Kidney epithelial cell (primary cell): ENCODE data around the gene YJU2. TPM values are rescaled to one million over a fixed set of nuclear protein-coding genes. Genes with fewer than 3 reads are reported as not detected.
"Not testable (repeated sequence)": the region's sequence is repeated elsewhere in the genome, so short reads cannot be mapped to it uniquely, and the experiment has no call there.

Experiments
- DNase-seq: peaks from one replicate; pipeline ENCODE4 v3.0.0-alpha.2; 2010; ENCODE audit warnings: low read depth
- H3K27me3 ChIP-seq: 2 replicates; pipeline ENCODE4 v1.6.0; 2011; ENCODE audit warnings: low read length; ENCODE audit not compliant: control insufficient read depth, insufficient read depth
- H3K36me3 ChIP-seq: 2 replicates; pipeline ENCODE4 v1.5.1; 2011; ENCODE audit warnings: low read length; ENCODE audit not compliant: control insufficient read depth, insufficient read depth
- H3K4me3 ChIP-seq: 2 replicates; pipeline ENCODE4 v1.5.1; 2011; ENCODE audit warnings: low read depth, mild to moderate bottlenecking, control low read depth, low read length
- total RNA-seq: library from RNA; depleted of rRNA; stranded (reverse); fragments of >200 nt; gene quantifications from 2 replicates; pipeline ENCODE4 v1.2.3, GENCODE V29; 2015
- TF ChIP-seq, protein P1 (sequence below): IDR thresholded peaks from 2 replicates; pipeline ENCODE4 v1.5.1; 2011; ENCODE audit warnings: mild to moderate bottlenecking, moderate library complexity, low read length, control low read depth, inconsistent platforms; ENCODE audit not compliant: insufficient read depth, poor library complexity, severe bottlenecking

The YJU2 gene
- total RNA-seq, 1 donor from 2014 or later: 33.0 TPM

DNA sequence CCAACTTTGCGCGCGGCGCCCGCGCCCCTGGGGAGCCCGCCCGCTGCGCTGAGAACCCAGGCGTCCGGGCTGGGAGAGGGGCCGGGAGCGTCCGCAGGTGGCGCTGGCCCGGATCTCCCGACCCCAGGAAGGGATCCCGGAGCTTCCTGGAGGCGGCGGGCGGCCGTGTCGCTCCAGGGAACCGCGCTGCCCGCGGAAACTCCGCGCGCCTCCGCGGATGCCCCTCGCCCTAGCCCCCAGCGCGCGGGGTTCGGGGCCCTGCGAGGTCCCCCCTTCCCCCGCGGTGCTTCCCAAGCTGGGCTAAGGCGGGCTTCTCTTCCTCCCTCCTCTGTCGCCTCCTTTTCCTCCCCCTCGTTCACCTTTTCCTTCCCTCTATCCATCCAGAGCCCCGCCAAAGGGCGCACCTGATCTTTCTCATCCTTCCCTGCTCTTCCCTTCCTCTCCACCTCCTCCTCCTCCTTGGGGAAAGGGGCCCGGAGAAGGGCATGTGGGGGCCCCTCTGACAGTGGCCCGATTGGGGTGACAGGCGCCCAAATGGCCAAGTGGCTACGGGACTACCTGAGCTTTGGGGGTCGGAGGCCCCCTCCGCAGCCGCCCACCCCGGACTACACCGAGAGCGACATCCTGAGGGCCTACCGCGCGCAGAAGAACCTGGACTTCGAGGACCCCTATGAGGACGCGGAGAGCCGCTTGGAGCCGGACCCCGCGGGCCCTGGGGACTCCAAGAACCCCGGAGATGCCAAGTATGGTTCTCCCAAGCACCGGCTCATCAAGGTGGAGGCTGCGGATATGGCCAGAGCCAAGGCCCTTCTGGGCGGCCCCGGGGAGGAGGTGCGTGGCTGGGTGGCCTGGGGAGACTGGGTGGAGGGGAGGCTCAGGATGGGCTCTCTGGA is 32.9 kb downstream of the YJU2 start:
- TF ChIP-seq, protein P1, sequence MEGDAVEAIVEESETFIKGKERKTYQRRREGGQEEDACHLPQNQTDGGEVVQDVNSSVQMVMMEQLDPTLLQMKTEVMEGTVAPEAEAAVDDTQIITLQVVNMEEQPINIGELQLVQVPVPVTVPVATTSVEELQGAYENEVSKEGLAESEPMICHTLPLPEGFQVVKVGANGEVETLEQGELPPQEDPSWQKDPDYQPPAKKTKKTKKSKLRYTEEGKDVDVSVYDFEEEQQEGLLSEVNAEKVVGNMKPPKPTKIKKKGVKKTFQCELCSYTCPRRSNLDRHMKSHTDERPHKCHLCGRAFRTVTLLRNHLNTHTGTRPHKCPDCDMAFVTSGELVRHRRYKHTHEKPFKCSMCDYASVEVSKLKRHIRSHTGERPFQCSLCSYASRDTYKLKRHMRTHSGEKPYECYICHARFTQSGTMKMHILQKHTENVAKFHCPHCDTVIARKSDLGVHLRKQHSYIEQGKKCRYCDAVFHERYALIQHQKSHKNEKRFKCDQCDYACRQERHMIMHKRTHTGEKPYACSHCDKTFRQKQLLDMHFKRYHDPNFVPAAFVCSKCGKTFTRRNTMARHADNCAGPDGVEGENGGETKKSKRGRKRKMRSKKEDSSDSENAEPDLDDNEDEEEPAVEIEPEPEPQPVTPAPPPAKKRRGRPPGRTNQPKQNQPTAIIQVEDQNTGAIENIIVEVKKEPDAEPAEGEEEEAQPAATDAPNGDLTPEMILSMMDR: no peak
- Histone ChIP-seq H3K27me3 (peaks cover 45% of the 10 kb centered on the region), H3K4me3 (no peak overlapping the region), H3K36me3 (no peaks in the 10 kb centered on the region)
- no peak for DNase-seq

DNA sequence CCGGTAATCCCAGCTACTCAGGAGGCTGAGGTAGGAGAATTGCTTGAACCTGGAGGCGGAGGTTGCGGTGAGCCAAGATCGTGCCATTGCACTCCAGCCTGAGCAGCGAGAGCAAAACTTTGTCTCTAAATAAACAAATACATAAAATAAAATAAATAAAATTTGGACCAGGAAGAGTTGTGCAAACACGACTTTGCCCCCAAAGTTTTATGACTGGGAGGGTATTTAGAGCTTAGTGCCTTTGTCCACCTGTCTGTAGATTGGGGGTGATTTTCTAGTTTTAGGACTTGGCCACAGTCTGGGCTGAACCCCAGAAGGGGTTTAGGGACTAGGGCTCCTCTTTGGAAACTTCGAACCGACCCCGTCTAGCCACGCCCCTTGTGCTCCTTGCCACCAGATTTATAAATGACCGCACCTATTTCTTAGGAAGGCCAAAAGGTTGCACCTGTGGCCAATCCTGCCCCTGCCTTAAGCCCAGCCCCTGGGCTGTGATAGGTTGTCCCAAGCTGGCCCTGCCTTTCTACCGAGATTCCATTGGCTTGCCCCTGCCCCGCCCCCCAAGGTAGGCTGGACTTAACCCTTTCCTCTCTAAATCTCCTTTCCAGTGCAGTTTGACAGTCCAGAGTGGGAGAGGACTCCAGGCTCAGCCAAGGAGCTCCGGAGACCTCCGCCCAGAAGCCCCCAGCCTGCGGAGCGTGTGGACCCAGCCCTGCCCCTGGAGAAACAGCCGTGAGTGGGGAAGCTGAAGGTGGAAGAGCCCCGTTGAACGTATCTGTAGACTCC is 37.5 kb downstream of the YJU2 start:
- no peaks in the 10 kb centered on the region for H3K36me3 ChIP-seq
- no peak overlapping the region for H3K4me3 ChIP-seq
- TF ChIP-seq, protein P1: no peak
- DNase-seq: no peak
- H3K27me3 ChIP-seq: peaks cover 33% of the 10 kb centered on the region

DNA sequence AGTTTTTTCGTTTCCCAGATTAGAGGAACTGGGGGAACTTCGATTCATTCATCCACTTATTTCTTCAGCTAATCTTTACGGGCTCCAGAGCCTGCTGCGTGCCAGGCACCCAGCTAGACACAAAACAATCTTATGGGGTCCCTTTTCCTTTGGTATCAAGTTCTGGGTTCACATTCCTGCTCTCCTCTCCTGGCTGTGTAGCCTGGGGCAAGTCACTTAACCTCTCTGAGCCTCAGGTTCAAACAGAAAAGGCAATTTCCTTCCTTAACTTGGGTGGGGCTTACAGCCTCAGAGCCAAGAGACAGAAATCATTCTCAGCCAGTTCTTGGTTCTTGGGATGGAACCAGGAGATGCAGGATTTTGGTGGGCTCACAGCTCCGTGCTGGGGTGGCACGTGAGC is 38.1 kb downstream of the YJU2 start:
- TF ChIP-seq, protein P1: no peak
- no peak overlapping the region for H3K4me3 ChIP-seq
- peaks cover 27% of the 10 kb centered on the region for H3K27me3 ChIP-seq
- DNase-seq: no peak
- no peaks in the 10 kb centered on the region for H3K36me3 ChIP-seq

DNA sequence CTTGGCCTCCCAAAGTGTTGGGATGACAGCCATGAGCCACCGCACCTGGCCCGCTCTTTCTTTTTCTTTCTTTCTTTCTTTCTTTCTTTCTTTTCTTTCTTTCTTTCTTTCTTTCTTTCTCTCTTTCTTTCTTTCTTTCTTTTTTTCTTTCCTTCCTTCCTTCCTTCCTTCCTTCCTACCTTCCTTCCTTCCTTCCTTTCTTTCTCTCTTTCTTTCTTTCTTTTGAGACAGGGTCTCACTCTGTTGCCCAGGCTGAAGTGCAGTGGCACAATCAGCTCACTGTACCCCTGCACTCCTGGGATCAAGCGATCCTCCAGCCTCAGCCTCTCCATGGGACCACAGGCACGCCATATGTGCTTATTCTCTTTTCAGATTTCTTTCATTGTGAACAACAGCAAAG is 39.3 kb downstream of the YJU2 start:
- H3K4me3 ChIP-seq, H3K36me3 ChIP-seq, DNase-seq: not testable (repeated sequence)
- H3K27me3 ChIP-seq: peaks cover 16% of the 10 kb centered on the region

DNA sequence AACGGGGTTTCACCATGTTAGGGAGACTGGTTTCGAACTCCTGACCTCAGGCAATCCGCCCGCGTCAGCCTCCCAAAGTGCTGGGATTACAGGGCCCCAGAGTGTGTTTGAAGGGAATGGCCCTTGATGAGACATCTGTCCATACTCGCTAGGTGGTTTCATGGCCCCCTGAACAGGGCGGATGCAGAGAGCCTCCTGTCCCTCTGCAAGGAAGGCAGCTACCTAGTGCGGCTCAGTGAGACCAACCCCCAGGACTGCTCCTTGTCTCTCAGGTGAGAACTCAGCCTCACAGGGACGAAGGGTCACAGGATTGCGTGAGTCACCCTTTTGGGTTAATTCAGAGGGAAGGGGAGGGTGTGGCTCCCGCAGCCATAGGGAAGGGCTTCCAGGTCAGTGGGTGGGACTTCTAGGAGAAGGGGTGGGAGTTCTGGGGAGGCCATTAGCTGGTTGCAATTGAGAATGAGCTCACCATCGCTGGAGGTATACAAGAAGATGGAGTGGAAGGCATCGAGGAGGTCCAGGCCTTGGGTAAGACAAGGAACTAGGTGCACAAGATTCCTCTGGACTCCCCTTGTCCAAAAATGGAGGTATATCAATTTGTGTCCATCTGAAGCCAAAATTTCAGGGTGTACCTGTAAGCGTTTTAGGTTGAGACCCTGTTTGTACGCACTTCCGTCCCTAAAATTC is 41.4 kb downstream of the YJU2 start:
- DNase-seq: no peak
- TF ChIP-seq, protein P1: no peak
- Histone ChIP-seq H3K36me3 (no peaks in the 10 kb centered on the region), H3K27me3 (peaks cover 12% of the 10 kb centered on the region), H3K4me3 (no peak overlapping the region)

DNA sequence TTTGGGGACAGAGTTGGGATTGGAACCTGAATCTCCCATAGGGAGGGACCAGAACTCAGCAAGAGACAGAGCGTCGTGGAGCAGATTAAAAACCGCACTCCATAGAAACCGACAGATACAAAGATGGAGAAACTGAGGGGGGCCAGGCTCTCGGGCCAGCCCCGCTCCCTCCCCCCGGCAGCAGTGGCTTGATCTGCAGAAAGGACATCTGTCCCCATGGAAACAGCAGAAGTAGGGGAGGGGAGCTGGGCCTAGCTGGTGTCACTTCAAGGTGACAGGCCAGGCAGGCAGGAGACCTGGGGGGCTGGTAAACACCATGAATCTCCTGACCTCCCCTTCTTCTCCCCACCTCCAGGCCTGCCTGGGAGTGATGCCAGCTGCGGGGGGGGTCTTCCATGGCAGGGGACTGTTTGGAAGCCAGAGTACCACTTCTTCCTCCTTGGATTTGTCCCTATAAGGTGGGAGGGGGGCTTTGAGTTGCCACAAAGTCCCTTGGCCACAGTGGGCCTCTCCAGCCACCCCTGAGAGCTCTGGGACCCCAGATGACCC is 44.4 kb downstream of the YJU2 start:
- H3K4me3 ChIP-seq: no peak overlapping the region
- TF ChIP-seq, protein P1: no peak
- H3K36me3 ChIP-seq: no peaks in the 10 kb centered on the region
- H3K27me3 ChIP-seq: peaks cover 12% of the 10 kb centered on the region
- no peak for DNase-seq
